Erythroblast (primary cell): ENCODE data around the gene CYSLTR2.

ENCODE experiments used
- GATA1 ChIP-seq: IDR thresholded peaks from 2 replicates; pipeline ENCODE4 v1.6.1; 2011; ENCODE audit warnings: low read depth, mild to moderate bottlenecking, control low read depth, low read length, moderate library complexity
- POLR2A ChIP-seq: IDR thresholded peaks from 2 replicates; pipeline ENCODE4 v1.6.1; 2011; ENCODE audit warnings: mild to moderate bottlenecking, low read length

DNA sequence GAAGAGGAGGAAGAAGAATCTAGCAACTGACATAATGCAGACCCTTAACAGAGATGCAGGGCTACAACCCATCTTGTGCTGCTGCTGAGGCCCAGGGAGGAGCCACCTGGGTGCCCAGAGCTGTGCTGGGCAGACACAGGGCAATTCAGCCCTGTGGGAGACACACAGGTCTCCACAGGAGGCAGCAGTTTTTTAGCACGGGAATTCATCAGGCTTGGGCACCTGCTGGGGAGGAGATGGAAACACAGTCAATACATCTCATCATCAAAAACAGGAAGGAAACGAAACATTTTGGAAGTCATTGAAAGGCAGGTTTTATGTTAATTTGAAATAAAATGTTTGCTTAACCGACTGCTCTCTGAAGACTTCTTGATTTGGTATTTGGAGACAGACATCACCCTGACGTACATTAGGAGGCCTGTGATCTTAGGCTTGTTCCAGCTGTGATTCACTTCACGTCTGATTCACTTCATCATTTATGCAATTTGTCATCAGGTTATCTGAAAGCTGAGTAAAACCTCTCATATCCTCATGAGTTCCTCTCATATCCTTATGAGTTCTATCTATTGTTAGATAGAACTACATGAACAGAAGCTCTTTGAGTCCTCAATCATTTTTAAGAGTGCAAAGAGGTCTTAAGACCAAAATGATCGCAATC is 77.4 kb downstream of the CYSLTR2 start:
- TF ChIP-seq POLR2A (no peak), GATA1 (no peak)
